Activated B cell treated with CpG ODN at 0.5 μM for 24 hours (primary cell): ENCODE results near the gene ZSWIM6. TPM values are rescaled to one million over a fixed set of nuclear protein-coding genes. Genes with fewer than 3 reads are reported as not detected.

ENCODE experiments used
- ATAC-seq: fragments of 200-7000 bp; cut with Tn5 transposase; one replicate; pipeline ENCODE4 v1.10.0; 2021; ENCODE audit warnings: low read depth, mild to moderate bottlenecking, moderate library complexity
- CTCF ChIA-PET: fragments of 350-600 bp; sonication (Branson Sonifier 250); formaldehyde crosslinking; loops from one replicate; lab custom pipeline; 2021; ENCODE audit warnings: antibody characterized with exemption; lab: Charles Lee
- POLR2A ChIA-PET: fragments of 350-600 bp; sonication (Branson Sonifier 250); formaldehyde crosslinking; loops from one replicate; lab custom pipeline; 2021; ENCODE audit warnings: antibody characterized with exemption; lab: Charles Lee
- DNase-seq: peaks from one replicate; pipeline ENCODE4 v3.0.0; 2022
- H3K27ac Mint-ChIP-seq: one replicate; pipeline ENCODE4 v1.8.0; 2020; ENCODE audit warnings: mixed read lengths
- H3K27me3 Mint-ChIP-seq: one replicate; pipeline ENCODE4 v1.8.0; 2021; ENCODE audit warnings: mixed read lengths
- H3K36me3 Mint-ChIP-seq: one replicate; pipeline ENCODE4 v1.8.0; 2021; ENCODE audit warnings: low read depth, mixed read lengths
- H3K4me1 Mint-ChIP-seq: one replicate; pipeline ENCODE4 v1.8.0; 2021; ENCODE audit warnings: mixed read lengths
- H3K4me3 Mint-ChIP-seq: one replicate; pipeline ENCODE4 v1.8.0; 2020; ENCODE audit warnings: mild to moderate bottlenecking, mixed read lengths
- H3K9me3 Mint-ChIP-seq: one replicate; pipeline ENCODE4 v1.8.0; 2020; ENCODE audit warnings: mixed read lengths
- CTCF ChIP-seq: fragments of 200-600 bp; IDR thresholded peaks from one replicate; pipeline ENCODE4 v1.8.0; 2022; ENCODE audit warnings: antibody characterized with exemption, mild to moderate bottlenecking
- intact Hi-C: fragments of 100-400 bp; cut with micrococcal nuclease; formaldehyde crosslinking; loops from one replicate; pipeline ENCODE4 v1.15.1; 2024
- total RNA-seq: library from RNA; stranded (reverse); gene quantifications from 2 replicates; pipeline ENCODE4 v1.2.3, GENCODE V29; 2022

ZSWIM6 gene
- total RNA-seq, 1 donor from 2014 or later = 8.5 TPM

GRCh38 chr5:61287474-61287873, 44.6 kb upstream of the ZSWIM6 start:
- no peaks in the 10 kb centered on the region for H3K36me3 Mint-ChIP-seq
- ChIA-PET POLR2A (no interaction called here), CTCF (no interaction called here)
- no peak overlapping the region for H3K27ac Mint-ChIP-seq
- intact Hi-C loops = no loop called here
- peaks cover 5% of the 10 kb centered on the region for H3K4me1 Mint-ChIP-seq
- no peaks in the 10 kb centered on the region for H3K9me3 Mint-ChIP-seq
- H3K4me3 Mint-ChIP-seq = no peak overlapping the region
- DNase-seq = no peak
- no peak for ATAC-seq
- H3K27me3 Mint-ChIP-seq = peaks cover 3% of the 10 kb centered on the region
- no peak for TF ChIP-seq CTCF

GRCh38 chr5:61289241-61289640, 42.8 kb upstream of the ZSWIM6 start:
- DNase-seq (no peak), ATAC-seq (no peak)
- ChIA-PET POLR2A (interaction anchor here (0.7 kb wide), 1 partner anchor 282 kb away, joined by 3 read pairs; no protein-coding TSS in a partner anchor), CTCF (no interaction called here)
- TF ChIP-seq CTCF = no peak
- H3K4me3 Mint-ChIP-seq = no peak overlapping the region
- intact Hi-C loops = no loop called here
- H3K4me1 Mint-ChIP-seq = peaks cover 5% of the 10 kb centered on the region
- H3K36me3 Mint-ChIP-seq = no peaks in the 10 kb centered on the region
- H3K27ac Mint-ChIP-seq = no peak overlapping the region
- peaks cover 5% of the 10 kb centered on the region for H3K27me3 Mint-ChIP-seq
- H3K9me3 Mint-ChIP-seq = no peaks in the 10 kb centered on the region

- no peak for DNase-seq
- ChIA-PET POLR2A (interaction anchor here (0.7 kb wide), 1 partner anchor 281 kb away, joined by 3 read pairs; no protein-coding TSS in a partner anchor), CTCF (no interaction called here)
- intact Hi-C loops = loop anchor here (2.0 kb wide), 1 partner anchor 41 kb away; no protein-coding TSS in a partner anchor
- H3K4me3 Mint-ChIP-seq = no peak overlapping the region
- peaks cover 5% of the 10 kb centered on the region for H3K4me1 Mint-ChIP-seq
- no peak for TF ChIP-seq CTCF
- no peak overlapping the region for H3K27ac Mint-ChIP-seq
- H3K9me3 Mint-ChIP-seq = no peaks in the 10 kb centered on the region
- peak; percentile 25 for ATAC-seq
- H3K36me3 Mint-ChIP-seq = no peaks in the 10 kb centered on the region
- peaks cover 5% of the 10 kb centered on the region for H3K27me3 Mint-ChIP-seq
These were observed 42.3 kb upstream of the ZSWIM6 start for GRCh38 chr5:61289669-61290306.

- POLR2A ChIA-PET = no interaction called here
- H3K27me3 Mint-ChIP-seq = peaks cover 5% of the 10 kb centered on the region
- intact Hi-C loops = loop anchor here (2.0 kb wide), 1 partner anchor 40 kb away; no protein-coding TSS in a partner anchor
- peaks cover 5% of the 10 kb centered on the region for H3K4me1 Mint-ChIP-seq
- no peak for TF ChIP-seq CTCF
- no peaks in the 10 kb centered on the region for H3K36me3 Mint-ChIP-seq
- DNase-seq = no peak
- no peaks in the 10 kb centered on the region for H3K9me3 Mint-ChIP-seq
- no peak for ATAC-seq
- CTCF ChIA-PET = interaction anchor here (0.6 kb wide), 1 partner anchor 12 kb away, joined by 3 read pairs; no protein-coding TSS in a partner anchor
- H3K27ac Mint-ChIP-seq = no peak overlapping the region
- H3K4me3 Mint-ChIP-seq = no peak overlapping the region
These were observed 41.3 kb upstream of the ZSWIM6 start for GRCh38 chr5:61290791-61291210.

GRCh38 chr5:61292062-61292657, 39.9 kb upstream of the ZSWIM6 start:
- H3K27me3 Mint-ChIP-seq = peaks cover 5% of the 10 kb centered on the region
- DNase-seq (no peak), ATAC-seq (no peak)
- no peaks in the 10 kb centered on the region for H3K36me3 Mint-ChIP-seq
- intact Hi-C loops = no loop called here
- ChIA-PET POLR2A (no interaction called here), CTCF (no interaction called here)
- no peak overlapping the region for H3K4me3 Mint-ChIP-seq
- no peak for TF ChIP-seq CTCF
- H3K27ac Mint-ChIP-seq = no peak overlapping the region
- peaks cover 5% of the 10 kb centered on the region for H3K4me1 Mint-ChIP-seq
- H3K9me3 Mint-ChIP-seq = no peaks in the 10 kb centered on the region
